Activated CD8-positive, alpha-beta T cell treated with anti-CD3 and anti-CD28 coated beads, Interleukin-2, amount 10 ng/mL, durations not matched to agents 7 days and 5 days (primary cell): Measurements from ENCODE around the gene HMCN1. TPM values are rescaled to one million over a fixed set of nuclear protein-coding genes. Genes with fewer than 3 reads are reported as not detected.
"Not testable (repeated sequence)": the region's sequence is repeated elsewhere in the genome, so short reads cannot be mapped to it uniquely, and the experiment has no call there.

Source experiments
- ATAC-seq: fragments of 150-1000 bp; cut with Tn5 transposase; one replicate; pipeline ENCODE4 v1.10.0; 2021; ENCODE audit warnings: moderate library complexity
- CTCF ChIA-PET: fragments of 350-600 bp; sonication (Branson Sonifier 250); formaldehyde crosslinking; loops from one replicate; lab custom pipeline; 2021; ENCODE audit warnings: antibody characterized with exemption; lab: Charles Lee
- POLR2A ChIA-PET: fragments of 350-600 bp; sonication (Branson Sonifier 250); formaldehyde crosslinking; loops from one replicate; lab custom pipeline; 2021; ENCODE audit warnings: antibody characterized with exemption; lab: Charles Lee
- DNase-seq: peaks from one replicate; pipeline ENCODE4 v3.0.0-alpha.2; 2020
- H3K27ac Mint-ChIP-seq: one replicate; pipeline ENCODE4 v1.8.0; 2021; ENCODE audit warnings: mild to moderate bottlenecking, mixed read lengths
- H3K27me3 Mint-ChIP-seq: one replicate; pipeline ENCODE4 v1.8.0; 2021; ENCODE audit warnings: low read depth, mixed read lengths
- H3K36me3 Mint-ChIP-seq: one replicate; pipeline ENCODE4 v1.8.0; 2021; ENCODE audit warnings: low read depth, mixed read lengths
- H3K4me1 Mint-ChIP-seq: one replicate; pipeline ENCODE4 v1.8.0; 2021; ENCODE audit warnings: low read depth, mixed read lengths
- H3K4me3 Mint-ChIP-seq: one replicate; pipeline ENCODE4 v1.8.0; 2021; ENCODE audit warnings: mild to moderate bottlenecking, mixed read lengths
- H3K9me3 Mint-ChIP-seq: one replicate; pipeline ENCODE4 v1.8.0; 2022; ENCODE audit warnings: mixed read lengths; ENCODE audit not compliant: insufficient read depth
- total RNA-seq, 2 experiments: library from RNA; stranded (reverse); gene quantifications; one replicate each; pipeline ENCODE4 v1.2.3, GENCODE V29; 2021

The HMCN1 gene
- total RNA-seq, 2 experiments from 2014 or later, result 0.05 to 0.18 TPM

- DNase-seq (no peak), ATAC-seq (no peak)
- H3K9me3 Mint-ChIP-seq, result no peaks in the 10 kb centered on the region
- ChIA-PET POLR2A (no interaction called here), CTCF (no interaction called here)
- no peak overlapping the region for H3K27ac Mint-ChIP-seq
- H3K27me3 Mint-ChIP-seq, result no peaks in the 10 kb centered on the region
- no peaks in the 10 kb centered on the region for H3K36me3 Mint-ChIP-seq
- H3K4me1 Mint-ChIP-seq, result no peaks in the 10 kb centered on the region
- no peak overlapping the region for H3K4me3 Mint-ChIP-seq
These were observed 52.3 kb downstream of the HMCN1 start for GRCh38 chr1:185786524-185786923.

GRCh38 chr1:185787238-185787637, 53.0 kb downstream of the HMCN1 start:
- no peaks in the 10 kb centered on the region for H3K4me1 Mint-ChIP-seq
- DNase-seq (no peak), ATAC-seq (no peak)
- ChIA-PET CTCF (no interaction called here), POLR2A (no interaction called here)
- H3K36me3 Mint-ChIP-seq, result no peaks in the 10 kb centered on the region
- H3K27me3 Mint-ChIP-seq, result no peaks in the 10 kb centered on the region
- H3K4me3 Mint-ChIP-seq, result no peak overlapping the region
- H3K27ac Mint-ChIP-seq, result no peak overlapping the region
- no peaks in the 10 kb centered on the region for H3K9me3 Mint-ChIP-seq

GRCh38 chr1:185788386-185788785, 54.2 kb downstream of the HMCN1 start:
- DNase-seq, result no peak
- Mint-ChIP-seq H3K4me1 (no peaks in the 10 kb centered on the region), H3K36me3 (no peaks in the 10 kb centered on the region), H3K9me3 (no peaks in the 10 kb centered on the region), H3K4me3 (no peak overlapping the region), H3K27me3 (no peaks in the 10 kb centered on the region), H3K27ac (no peak overlapping the region)
- ChIA-PET POLR2A (no interaction called here), CTCF (no interaction called here)
- ATAC-seq, result no peak

GRCh38 chr1:185789501-185790193, 55.5 kb downstream of the HMCN1 start:
- Mint-ChIP-seq H3K4me1 (no peaks in the 10 kb centered on the region), H3K9me3 (no peaks in the 10 kb centered on the region), H3K27me3 (no peaks in the 10 kb centered on the region), H3K36me3 (no peaks in the 10 kb centered on the region), H3K4me3 (no peak overlapping the region), H3K27ac (no peak overlapping the region)
- ATAC-seq (no peak), DNase-seq (no peak)
- ChIA-PET CTCF (no interaction called here), POLR2A (no interaction called here)

GRCh38 chr1:185790194-185790735, 56.1 kb downstream of the HMCN1 start:
- ATAC-seq, result no peak
- Mint-ChIP-seq H3K27ac (no peak overlapping the region), H3K4me3 (no peak overlapping the region), H3K4me1 (no peaks in the 10 kb centered on the region), H3K9me3 (no peaks in the 10 kb centered on the region), H3K36me3 (no peaks in the 10 kb centered on the region), H3K27me3 (no peaks in the 10 kb centered on the region)
- no peak for DNase-seq
- CTCF ChIA-PET, result no interaction called here
- POLR2A ChIA-PET, result no interaction called here

- ChIA-PET POLR2A (no interaction called here), CTCF (no interaction called here)
- H3K9me3 Mint-ChIP-seq, result no peaks in the 10 kb centered on the region
These were observed 57.8 kb downstream of the HMCN1 start for GRCh38 chr1:185792040-185792439.

GRCh38 chr1:185794495-185794894, 60.3 kb downstream of the HMCN1 start:
- H3K4me3 Mint-ChIP-seq, H3K27me3 Mint-ChIP-seq, POLR2A ChIA-PET, DNase-seq, CTCF ChIA-PET, H3K4me1 Mint-ChIP-seq, H3K9me3 Mint-ChIP-seq, H3K27ac Mint-ChIP-seq, H3K36me3 Mint-ChIP-seq, ATAC-seq: not testable (repeated sequence)

More at GRCh38 chr1:185792040-185792439, 57.8 kb downstream of the HMCN1 start:
- Mint-ChIP-seq H3K4me3 (no peak overlapping the region), H3K36me3 (no peaks in the 10 kb centered on the region), H3K4me1 (no peaks in the 10 kb centered on the region), H3K27ac (no peak overlapping the region), H3K27me3 (no peaks in the 10 kb centered on the region)
- ATAC-seq, result no peak
- no peak for DNase-seq

GRCh38 chr1:185795181-185795580, 61.0 kb downstream of the HMCN1 start:
- H3K9me3 Mint-ChIP-seq, result peaks cover 8% of the 10 kb centered on the region
- H3K36me3 Mint-ChIP-seq, result no peaks in the 10 kb centered on the region
- DNase-seq, result no peak
- no peaks in the 10 kb centered on the region for H3K4me1 Mint-ChIP-seq
- ATAC-seq, result no peak
- ChIA-PET POLR2A (no interaction called here), CTCF (no interaction called here)
- no peaks in the 10 kb centered on the region for H3K27me3 Mint-ChIP-seq
- no peak overlapping the region for H3K4me3 Mint-ChIP-seq
- H3K27ac Mint-ChIP-seq, result no peak overlapping the region

- Mint-ChIP-seq H3K27me3 (peaks cover 3% of the 10 kb centered on the region), H3K27ac (no peak overlapping the region), H3K36me3 (no peaks in the 10 kb centered on the region), H3K4me1 (no peaks in the 10 kb centered on the region), H3K4me3 (no peak overlapping the region), H3K9me3 (peaks cover 8% of the 10 kb centered on the region)
- DNase-seq (no peak), ATAC-seq (no peak)
- POLR2A ChIA-PET, result no interaction called here
- CTCF ChIA-PET, result no interaction called here
These were observed 64.3 kb downstream of the HMCN1 start for GRCh38 chr1:185798505-185798904.

GRCh38 chr1:185803241-185803640, 69.0 kb downstream of the HMCN1 start:
- H3K4me1 Mint-ChIP-seq, result no peaks in the 10 kb centered on the region
- H3K27me3 Mint-ChIP-seq, result peaks cover 10% of the 10 kb centered on the region
- peaks cover 7% of the 10 kb centered on the region for H3K9me3 Mint-ChIP-seq
- CTCF ChIA-PET, result no interaction called here
- H3K36me3 Mint-ChIP-seq, result no peaks in the 10 kb centered on the region
- no peak overlapping the region for H3K4me3 Mint-ChIP-seq
- POLR2A ChIA-PET, result no interaction called here
- no peak overlapping the region for H3K27ac Mint-ChIP-seq
- ATAC-seq (no peak), DNase-seq (no peak)

- Mint-ChIP-seq H3K4me1 (no peaks in the 10 kb centered on the region), H3K36me3 (no peaks in the 10 kb centered on the region), H3K27me3 (peaks cover 10% of the 10 kb centered on the region), H3K4me3 (no peak overlapping the region), H3K27ac (no peak overlapping the region), H3K9me3 (no peaks in the 10 kb centered on the region)
- ATAC-seq (no peak), DNase-seq (no peak)
- ChIA-PET CTCF (no interaction called here), POLR2A (no interaction called here)
These were observed 70.0 kb downstream of the HMCN1 start for GRCh38 chr1:185804206-185804605.

- Mint-ChIP-seq H3K4me3 (no peak overlapping the region), H3K36me3 (no peaks in the 10 kb centered on the region), H3K9me3 (no peaks in the 10 kb centered on the region), H3K27me3 (peaks cover 10% of the 10 kb centered on the region), H3K4me1 (no peaks in the 10 kb centered on the region), H3K27ac (no peak overlapping the region)
- CTCF ChIA-PET, result no interaction called here
- POLR2A ChIA-PET, result no interaction called here
- no peak for DNase-seq
- ATAC-seq, result no peak
These were observed 70.4 kb downstream of the HMCN1 start for GRCh38 chr1:185804608-185805007.

- Mint-ChIP-seq H3K27ac (no peak overlapping the region), H3K27me3 (peaks cover 10% of the 10 kb centered on the region), H3K4me3 (no peak overlapping the region), H3K36me3 (no peaks in the 10 kb centered on the region), H3K9me3 (no peaks in the 10 kb centered on the region), H3K4me1 (no peaks in the 10 kb centered on the region)
- DNase-seq (no peak), ATAC-seq (no peak)
- CTCF ChIA-PET, result no interaction called here
- POLR2A ChIA-PET, result no interaction called here
These were observed 73.1 kb downstream of the HMCN1 start for GRCh38 chr1:185807275-185807674.
